ENCODE results near the gene STIM1. TPM values are rescaled to one million over a fixed set of nuclear protein-coding genes. Genes with fewer than 3 reads are reported as not detected.

STIM1 gene
- total RNA-seq, 1 donor from 2014 or later = 46.9 TPM

GRCh38 chr11:3956038-3956437 lies 100.6 kb downstream of the STIM1 start:
- Mint-ChIP-seq H3K4me3 (ENCODE audit: unreplicated experiment) (no peak overlapping the region), H3K4me1 (ENCODE audit: unreplicated experiment) (peaks cover 37% of the 10 kb centered on the region), H3K27me3 (ENCODE audit: unreplicated experiment) (no peaks in the 10 kb centered on the region), H3K36me3 (ENCODE audit: unreplicated experiment) (peaks cover 4% of the 10 kb centered on the region), H3K9me3 (ENCODE audit: unreplicated experiment) (peaks cover 5% of the 10 kb centered on the region), H3K27ac (ENCODE audit: unreplicated experiment) (peak overlapping the region; percentile 31)
- TF ChIP-seq CTCF (IDR thresholded peaks at IDR 0.05) = no peak
- no peak for DNase-seq (ENCODE audit: extremely low spot score, unreplicated experiment)

- Mint-ChIP-seq H3K36me3 (ENCODE audit: unreplicated experiment) (peaks cover 4% of the 10 kb centered on the region), H3K27me3 (ENCODE audit: unreplicated experiment) (no peaks in the 10 kb centered on the region), H3K4me3 (ENCODE audit: unreplicated experiment) (no peak overlapping the region), H3K27ac (ENCODE audit: unreplicated experiment) (no peak overlapping the region), H3K9me3 (ENCODE audit: unreplicated experiment) (peaks cover 5% of the 10 kb centered on the region), H3K4me1 (ENCODE audit: unreplicated experiment) (peaks cover 30% of the 10 kb centered on the region)
- TF ChIP-seq CTCF (IDR thresholded peaks at IDR 0.05) = no peak
- no peak for DNase-seq (ENCODE audit: extremely low spot score, unreplicated experiment)
Observed at GRCh38 chr11:3956748-3957147, 101.3 kb downstream of the STIM1 start.

- TF ChIP-seq CTCF (IDR thresholded peaks at IDR 0.05) = no peak
- DNase-seq (ENCODE audit: extremely low spot score, unreplicated experiment) = no peak
- Mint-ChIP-seq H3K36me3 (ENCODE audit: unreplicated experiment) (peaks cover 4% of the 10 kb centered on the region), H3K27me3 (ENCODE audit: unreplicated experiment) (no peaks in the 10 kb centered on the region), H3K4me3 (ENCODE audit: unreplicated experiment) (no peak overlapping the region), H3K27ac (ENCODE audit: unreplicated experiment) (no peak overlapping the region), H3K9me3 (ENCODE audit: unreplicated experiment) (peaks cover 5% of the 10 kb centered on the region), H3K4me1 (ENCODE audit: unreplicated experiment) (peaks cover 28% of the 10 kb centered on the region)
Observed at GRCh38 chr11:3957437-3957836, 102.0 kb downstream of the STIM1 start.

- H3K36me3 Mint-ChIP-seq (ENCODE audit: unreplicated experiment) = peaks cover 4% of the 10 kb centered on the region
- no peak for TF ChIP-seq CTCF (IDR thresholded peaks at IDR 0.05)
- H3K9me3 Mint-ChIP-seq (ENCODE audit: unreplicated experiment) = peaks cover 5% of the 10 kb centered on the region
- H3K27me3 Mint-ChIP-seq (ENCODE audit: unreplicated experiment) = no peaks in the 10 kb centered on the region
- peak overlapping the region; percentile 29 for H3K27ac Mint-ChIP-seq (ENCODE audit: unreplicated experiment)
- no peak overlapping the region for H3K4me3 Mint-ChIP-seq (ENCODE audit: unreplicated experiment)
- peaks cover 32% of the 10 kb centered on the region for H3K4me1 Mint-ChIP-seq (ENCODE audit: unreplicated experiment)
- DNase-seq (ENCODE audit: extremely low spot score, unreplicated experiment) = no peak
Observed at GRCh38 chr11:3958281-3958680, 102.8 kb downstream of the STIM1 start.

- no peak overlapping the region for H3K4me3 Mint-ChIP-seq (ENCODE audit: unreplicated experiment)
- H3K9me3 Mint-ChIP-seq (ENCODE audit: unreplicated experiment) = peaks cover 5% of the 10 kb centered on the region
- H3K4me1 Mint-ChIP-seq (ENCODE audit: unreplicated experiment) = peaks cover 35% of the 10 kb centered on the region
- peaks cover 4% of the 10 kb centered on the region for H3K36me3 Mint-ChIP-seq (ENCODE audit: unreplicated experiment)
- no peak overlapping the region for H3K27ac Mint-ChIP-seq (ENCODE audit: unreplicated experiment)
- H3K27me3 Mint-ChIP-seq (ENCODE audit: unreplicated experiment) = no peaks in the 10 kb centered on the region
- DNase-seq (ENCODE audit: extremely low spot score, unreplicated experiment) = no peak
- TF ChIP-seq CTCF (IDR thresholded peaks at IDR 0.05) = peak; percentile 18
Observed at GRCh38 chr11:3959015-3959902, 103.8 kb downstream of the STIM1 start.
